NCI-H82 treated with DMSO at 0.1 percent for 48 hours (cell line): ENCODE data around the gene PCDH1.
A peak's percentile ranks its signal among the peaks of the same experiment; 100 is the strongest.
"Not testable (repeated sequence)": the region's sequence is repeated elsewhere in the genome, so short reads cannot be mapped to it uniquely, and the experiment has no call there.

Experiments
- DNase-seq: peaks from one replicate; lab custom pipeline; 2025; ENCODE audit not compliant: unreplicated experiment; lab: John Stamatoyannopoulos, UW

Gene PCDH1

DNA sequence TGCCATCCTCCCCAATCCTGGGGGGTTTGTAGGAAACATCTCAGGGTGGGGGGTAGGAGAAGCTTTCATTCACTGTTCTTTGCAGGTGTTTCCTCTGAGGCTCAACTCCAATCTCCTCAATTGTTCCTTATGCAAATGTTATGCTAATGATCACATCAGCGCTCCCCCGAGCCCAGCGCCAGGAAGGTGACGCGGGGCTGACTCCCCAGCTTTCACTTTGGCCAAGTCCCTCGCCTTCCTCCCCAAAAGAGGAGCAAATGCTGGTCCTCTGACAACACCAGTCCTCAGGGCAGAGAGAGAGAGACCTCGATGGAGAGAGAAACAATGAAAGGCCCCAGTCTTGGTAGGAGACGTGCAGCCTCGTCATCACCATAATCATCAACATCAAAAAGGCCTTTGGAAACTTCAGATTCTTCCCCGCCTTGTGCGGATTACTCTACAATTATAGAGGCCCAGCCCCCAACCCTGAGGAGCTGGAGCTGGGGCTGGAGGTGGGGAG lies 39.1 kb downstream of the PCDH1 start:
- no peak for DNase-seq

DNA sequence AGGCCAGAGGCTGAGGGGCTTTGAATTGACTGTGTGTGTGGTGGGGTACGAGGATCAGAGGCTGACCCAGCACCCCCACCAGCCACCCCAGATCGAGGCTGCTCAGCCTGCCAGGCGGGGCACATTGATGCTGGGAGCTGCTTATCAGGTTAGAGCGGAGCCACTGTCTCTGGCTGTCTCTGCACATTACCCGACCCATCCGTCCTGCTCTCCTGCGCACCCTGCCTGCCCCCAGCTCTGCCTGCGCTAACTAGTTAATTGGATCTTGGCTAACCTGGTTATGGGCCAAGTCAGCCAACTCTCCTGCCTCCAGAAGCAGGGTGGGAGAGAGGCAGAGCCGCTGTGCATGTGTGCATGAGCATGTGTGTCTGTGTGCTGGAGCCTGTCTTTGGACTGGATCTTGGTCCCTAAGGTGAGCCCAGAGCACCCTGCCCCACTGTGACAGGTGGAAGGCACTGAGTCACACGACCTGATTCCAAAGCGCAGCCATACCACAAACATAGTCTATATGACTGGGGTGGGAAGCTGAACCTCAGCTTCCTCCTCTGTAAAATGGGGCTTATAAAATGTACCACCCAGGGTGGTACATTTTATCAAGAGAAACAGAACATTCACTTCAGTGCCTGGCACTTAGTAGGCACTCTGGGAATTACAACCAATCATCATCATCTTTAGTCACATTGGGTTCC lies 39.7 kb downstream of the PCDH1 start:
- DNase-seq = peak; percentile 69

DNA sequence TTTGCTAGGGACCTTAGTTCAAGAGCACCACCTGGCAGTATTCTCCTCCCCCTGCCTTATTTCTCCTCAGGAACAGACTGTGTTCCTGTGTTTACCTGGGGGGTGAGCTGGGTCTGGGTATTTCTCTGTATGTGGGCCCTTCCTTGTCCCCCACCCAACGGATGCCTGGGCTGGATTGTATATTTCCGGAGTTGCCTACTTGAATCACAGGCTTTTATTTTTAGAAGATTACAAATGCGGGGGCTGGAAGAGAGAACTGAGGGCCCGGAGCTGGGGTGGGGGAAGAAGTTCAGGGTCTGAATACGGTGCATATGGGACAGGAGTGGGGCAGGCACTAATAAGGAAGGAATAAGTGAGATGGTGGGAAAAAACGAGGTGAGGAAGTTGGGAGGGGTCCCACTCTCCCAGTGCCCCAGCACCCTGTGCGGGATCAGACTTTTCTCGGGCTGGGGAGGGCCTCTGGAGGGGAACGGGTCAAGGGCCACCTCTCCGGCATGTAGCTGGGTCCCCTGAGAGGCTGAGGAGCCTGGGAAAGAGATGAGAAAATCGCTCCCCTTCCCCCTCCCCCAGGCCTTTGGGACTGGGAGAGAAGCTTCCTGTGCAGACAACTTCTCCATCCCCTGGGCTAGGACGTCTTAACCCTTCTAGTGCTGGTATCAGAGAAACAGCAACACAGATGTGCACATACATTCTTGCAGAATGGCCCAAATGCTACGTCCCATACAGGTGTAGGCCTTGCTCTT lies 42.1 kb downstream of the PCDH1 start:
- DNase-seq = no peak

DNA sequence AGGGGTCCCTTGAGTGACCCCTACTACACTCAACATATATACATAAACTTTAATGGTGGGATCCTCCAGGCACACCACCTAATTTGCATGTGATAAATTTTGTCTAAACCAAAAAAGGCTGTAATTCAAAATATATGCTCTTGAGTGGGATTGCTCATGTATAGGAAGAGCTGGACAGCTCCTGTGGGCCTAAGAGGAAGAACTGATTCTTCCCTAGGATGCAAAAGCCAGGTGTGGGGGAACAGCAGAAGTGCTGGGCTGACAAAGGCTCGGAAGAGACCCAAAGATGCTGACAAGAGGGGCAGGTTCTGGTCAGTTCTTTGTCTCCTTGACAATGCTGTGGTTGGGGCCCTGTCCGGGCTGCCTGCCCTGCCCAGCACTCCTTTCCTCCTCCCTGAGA lies 43.9 kb downstream of the PCDH1 start:
- no peak for DNase-seq

DNA sequence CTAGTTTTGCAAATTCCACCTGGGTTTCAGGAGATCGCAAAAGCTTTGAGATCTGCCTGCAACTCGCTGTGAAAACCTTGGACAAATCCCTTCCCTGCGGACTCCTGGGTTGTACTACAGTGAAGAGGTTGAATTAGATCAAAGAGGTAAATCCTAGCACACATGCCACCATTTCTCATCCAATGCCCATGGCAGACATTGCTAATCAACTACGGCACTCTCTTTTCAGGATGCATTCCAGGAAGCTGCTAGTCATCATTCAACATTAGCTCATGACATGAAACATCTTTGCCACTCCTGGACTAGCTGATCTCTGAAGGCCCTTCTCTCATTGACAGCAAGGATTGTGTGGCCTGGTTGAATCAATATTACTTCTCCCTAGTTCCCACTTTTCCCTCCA lies 46.1 kb downstream of the PCDH1 start:
- no peak for DNase-seq

DNA sequence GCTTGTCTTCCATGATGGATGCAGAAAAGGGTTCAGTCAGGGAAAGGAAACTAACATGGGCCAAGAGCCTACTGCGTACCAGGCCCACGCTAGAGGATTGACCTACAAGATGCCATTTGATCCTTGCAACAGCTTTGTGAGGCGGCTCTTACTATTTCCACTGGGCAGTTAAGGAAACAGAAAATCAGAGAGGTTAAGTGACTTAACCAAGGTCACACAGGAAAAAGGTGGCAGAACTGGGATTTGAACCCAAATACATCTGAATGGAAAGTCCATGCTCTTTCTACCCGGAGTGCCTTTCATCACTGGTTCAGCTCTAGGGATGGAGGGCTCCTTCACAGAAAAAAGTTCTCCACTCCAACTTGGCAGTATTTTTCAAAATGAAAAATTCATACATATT lies 50.0 kb downstream of the PCDH1 start:
- DNase-seq = no peak

DNA sequence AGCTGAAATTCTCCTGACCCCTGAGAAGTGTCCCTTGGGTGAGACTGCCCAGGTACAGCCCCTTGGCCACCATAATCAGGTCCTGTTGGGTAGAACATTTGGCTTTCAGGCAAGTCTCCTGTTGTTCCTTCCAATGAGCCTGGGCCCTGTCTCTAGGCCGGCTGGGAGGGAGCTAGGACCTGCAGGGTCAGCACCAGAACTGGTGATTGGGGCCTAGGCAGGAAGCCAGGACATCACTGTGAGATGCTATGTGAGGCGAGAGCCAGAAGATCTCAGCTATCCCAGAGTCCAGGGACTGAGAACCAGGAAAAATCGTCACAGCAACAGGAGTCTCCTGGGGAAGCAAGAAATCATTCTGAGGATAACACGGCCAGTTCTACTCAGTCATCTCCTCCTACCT lies 51.5 kb downstream of the PCDH1 start:
- no peak for DNase-seq

DNA sequence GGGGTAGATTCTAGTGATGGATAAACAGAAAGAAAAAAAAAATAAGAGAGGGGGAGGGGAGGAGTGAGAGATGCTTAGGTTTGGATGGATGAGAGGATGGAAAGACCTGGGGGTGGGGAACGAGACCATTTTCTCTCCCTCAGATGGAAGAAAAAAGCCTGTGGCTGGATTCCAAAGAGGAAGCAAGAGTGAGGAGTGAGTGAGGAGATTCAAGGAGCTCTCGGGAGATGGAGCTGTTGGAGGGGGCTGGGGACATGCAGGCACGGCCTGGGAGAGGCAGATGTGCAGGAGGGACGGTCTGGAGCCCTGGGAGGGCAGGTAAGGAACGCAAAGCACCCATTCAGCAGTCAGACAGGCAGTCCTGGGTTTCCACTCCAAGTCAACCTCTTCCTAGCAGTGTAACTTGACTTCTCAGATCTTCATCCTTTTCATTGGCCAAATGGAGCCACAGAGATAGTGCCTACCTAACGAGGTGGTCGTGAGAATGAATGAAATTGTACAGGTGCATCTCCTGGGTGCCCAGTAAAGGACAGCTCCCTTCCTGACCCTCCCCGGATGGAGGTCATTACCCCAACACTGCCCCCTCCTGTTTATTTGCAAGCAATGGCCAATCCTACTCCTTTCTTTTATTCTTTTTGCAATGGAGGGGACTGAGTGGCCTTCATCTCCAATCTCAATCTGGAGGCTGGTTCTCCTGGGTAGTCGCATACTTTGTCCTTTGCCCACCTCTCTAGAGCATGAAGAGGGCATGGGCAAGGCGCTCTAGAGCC lies 52.2 kb downstream of the PCDH1 start:
- no peak for DNase-seq

DNA sequence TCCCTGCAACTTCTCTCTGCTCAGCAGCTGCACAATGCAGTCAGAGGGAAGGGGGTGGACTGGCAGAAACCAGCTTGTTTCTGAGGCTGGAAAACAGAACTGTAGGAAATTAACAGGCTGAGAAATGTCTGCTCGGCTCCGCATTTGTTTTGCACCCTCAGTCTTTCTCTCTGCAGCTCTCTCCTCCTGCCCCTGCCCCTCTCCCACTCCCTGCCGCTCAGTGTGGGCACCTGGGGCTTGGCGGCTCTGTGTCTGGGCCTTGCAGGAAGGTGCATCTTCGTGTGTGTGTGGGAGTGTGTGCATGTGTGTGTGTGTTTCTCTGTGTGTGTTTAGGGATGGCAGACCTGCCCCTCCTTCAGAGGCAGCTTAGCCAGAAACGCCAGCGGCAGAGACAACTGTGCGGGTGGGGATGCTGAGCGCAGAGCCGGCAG lies 53.0 kb downstream of the PCDH1 start:
- DNase-seq = no peak

DNA sequence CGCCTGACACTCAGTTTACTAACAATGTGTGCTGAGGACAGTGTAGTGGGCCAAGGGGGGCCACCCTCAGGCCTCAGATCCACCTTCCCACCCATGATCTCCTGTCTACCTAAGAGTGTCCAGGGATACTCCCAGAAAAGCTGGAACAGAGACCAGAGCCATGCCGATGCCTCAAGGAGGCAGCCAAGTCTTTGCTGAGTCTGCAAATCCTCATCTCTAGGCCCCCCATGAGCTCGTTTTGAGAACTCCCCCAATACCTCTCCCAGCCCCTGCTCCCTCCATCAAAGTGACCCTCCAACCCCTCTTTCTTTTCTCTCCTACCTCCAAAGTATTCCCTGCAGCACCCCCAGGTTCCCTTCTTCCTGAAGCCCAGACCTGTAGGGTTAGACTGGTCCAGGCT lies 53.5 kb downstream of the PCDH1 start:
- DNase-seq = no peak

DNA sequence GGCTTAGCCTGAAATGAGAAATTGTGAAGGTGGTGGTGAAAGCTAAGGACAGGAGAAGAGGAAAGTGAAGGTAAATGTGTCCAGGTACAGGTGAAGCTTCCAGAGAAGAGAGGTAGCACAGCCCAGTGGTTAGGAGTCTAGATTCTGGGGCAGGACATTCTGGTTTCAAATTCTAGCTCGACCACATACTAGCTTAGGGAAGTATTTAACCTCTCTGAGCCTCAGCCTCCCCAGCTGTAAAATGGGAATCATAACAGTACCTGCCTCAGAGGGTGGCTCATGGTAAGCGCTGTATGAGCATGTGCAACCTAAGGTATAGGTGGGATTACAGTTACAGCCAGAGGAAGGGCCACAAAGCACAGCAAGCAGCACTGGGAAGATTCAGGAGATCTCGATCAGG lies 55.2 kb downstream of the PCDH1 start:
- DNase-seq = no peak

DNA sequence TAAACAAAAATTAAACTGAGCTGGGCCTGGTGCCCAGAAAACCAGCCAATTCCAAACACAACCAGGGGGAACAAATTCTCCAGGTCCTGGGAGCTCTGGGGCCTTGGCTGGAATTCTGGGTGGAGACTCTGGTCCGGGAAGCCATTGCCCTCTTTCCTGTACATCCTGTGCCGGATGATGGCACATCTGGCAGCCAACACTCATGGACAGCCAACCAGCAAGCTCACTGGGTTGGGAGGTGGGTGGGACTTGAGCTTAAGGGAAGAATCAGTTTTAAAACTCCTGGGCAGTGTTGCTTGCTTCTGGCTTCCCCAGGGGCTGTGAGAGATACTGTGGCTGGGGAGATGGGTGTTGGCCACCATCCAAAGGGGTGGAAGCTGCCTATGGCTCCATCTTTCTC lies 56.1 kb downstream of the PCDH1 start:
- DNase-seq = no peak

DNA sequence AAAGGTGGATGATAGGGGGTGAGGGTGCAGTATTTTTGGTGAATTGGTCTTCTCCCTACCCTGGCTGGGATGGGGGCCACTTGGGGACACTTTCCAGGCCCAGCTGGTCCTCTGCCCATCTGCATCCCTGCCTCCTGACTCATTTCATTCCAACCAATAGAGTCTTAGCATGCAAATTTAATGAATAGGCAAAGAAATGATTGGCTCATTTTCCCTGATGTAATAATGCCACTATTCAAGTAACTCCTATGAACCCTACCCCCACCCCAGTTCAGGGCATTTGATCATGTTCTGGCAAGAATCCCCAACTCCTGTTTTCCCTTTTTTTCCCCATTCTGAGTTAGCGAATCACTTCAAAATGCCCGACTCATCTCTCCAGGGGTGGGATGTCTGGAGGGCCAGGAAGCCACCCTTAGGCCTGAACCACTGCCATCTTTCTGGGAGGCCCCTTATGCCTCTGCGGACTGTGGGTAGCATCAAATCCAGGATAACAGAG lies 56.7 kb downstream of the PCDH1 start:
- peak; percentile 54 for DNase-seq

DNA sequence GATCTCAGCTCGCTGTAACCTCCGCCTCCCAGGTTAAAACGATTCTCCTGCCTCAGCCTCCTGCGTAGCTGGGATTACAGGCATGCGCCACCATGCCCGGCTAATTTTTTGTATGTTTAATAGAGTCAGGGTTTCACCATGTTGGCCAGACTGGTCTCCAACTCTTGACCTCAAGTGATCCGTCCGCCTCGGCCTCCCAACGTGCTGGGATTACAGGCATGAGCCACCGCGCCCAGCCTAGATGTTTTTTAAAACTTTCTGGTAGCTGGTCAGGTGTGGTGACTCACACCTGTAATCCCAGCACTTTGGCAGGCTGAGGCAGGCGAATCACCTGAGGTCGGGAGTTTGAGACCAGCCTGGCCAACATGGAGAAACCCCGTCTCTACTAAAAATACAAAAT lies 57.5 kb downstream of the PCDH1 start:
- not testable (repeated sequence) for DNase-seq

DNA sequence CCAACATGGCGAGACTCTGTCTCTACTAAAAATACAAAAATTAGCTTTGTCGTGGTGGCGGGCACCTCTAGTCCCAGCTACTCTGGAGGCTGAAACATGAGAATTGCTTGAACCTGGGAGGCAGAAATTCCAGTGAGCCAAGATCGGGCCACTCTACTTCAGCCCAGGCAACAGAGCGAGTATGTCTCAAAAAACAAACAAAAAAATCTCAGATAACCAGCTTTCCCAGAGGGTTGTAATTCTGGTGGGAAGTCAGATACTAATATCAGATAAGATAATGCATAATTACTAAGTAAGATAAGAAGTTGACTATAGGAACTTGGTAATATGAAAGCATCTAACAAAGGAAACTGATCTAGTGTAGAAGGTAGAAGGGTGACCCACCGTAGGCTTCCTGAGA lies 60.6 kb downstream of the PCDH1 start:
- no peak for DNase-seq

DNA sequence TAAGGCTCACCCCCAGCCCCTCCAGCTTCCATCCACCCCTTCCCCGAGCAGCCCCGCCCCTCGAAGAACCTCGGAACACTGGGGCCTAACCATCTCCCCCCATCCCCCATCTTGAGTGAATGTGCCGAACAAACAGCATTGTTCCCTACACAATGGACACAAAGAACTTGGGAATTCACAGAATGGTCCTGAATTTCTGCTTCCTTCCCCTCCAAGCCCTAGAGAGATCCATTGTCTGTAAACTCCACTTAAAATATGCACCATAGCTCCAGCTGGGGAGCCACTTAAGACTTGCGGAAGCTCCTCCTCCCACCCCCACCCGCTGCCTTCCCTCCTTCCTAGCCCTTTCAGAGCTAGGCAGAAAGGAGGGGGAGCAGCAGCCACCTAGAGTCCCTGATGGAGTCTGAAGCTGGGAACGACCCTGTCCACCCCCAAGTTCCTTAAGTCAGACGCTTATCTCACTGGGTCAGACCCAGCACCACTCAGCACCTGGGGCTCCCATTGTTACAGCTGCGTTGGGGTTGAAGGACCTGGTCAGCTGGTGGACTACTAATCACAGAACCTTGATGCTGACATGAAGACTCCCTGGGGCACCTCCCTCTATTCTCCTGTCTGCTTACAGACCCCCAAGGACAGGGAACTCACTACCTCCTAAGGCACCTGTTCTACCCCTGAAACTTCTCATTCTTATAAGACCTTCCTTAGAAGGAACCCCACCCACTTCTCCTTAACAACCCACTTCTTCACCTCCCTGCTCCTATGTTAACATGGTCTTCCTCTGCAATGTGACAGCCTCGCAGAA lies 61.4 kb downstream of the PCDH1 start:
- no peak for DNase-seq

DNA sequence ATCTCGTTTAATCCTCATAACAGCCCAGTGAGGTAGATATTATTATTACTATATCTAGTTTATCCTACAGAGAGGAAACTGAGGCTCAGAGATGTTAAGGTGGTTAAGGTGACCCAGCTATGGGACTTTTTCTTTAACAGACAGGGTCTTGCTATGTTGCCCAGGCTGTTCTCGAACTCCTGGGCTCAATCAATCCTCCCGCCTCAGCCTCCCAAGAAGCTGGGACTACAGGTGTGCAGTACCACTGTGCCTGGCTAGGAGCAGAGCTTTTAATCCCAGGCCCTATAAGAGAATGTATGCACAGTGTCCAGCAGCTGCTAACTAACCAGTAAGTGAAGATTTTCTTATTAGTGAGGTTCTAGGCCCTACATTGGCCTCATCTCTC lies 62.4 kb downstream of the PCDH1 start:
- no peak for DNase-seq

DNA sequence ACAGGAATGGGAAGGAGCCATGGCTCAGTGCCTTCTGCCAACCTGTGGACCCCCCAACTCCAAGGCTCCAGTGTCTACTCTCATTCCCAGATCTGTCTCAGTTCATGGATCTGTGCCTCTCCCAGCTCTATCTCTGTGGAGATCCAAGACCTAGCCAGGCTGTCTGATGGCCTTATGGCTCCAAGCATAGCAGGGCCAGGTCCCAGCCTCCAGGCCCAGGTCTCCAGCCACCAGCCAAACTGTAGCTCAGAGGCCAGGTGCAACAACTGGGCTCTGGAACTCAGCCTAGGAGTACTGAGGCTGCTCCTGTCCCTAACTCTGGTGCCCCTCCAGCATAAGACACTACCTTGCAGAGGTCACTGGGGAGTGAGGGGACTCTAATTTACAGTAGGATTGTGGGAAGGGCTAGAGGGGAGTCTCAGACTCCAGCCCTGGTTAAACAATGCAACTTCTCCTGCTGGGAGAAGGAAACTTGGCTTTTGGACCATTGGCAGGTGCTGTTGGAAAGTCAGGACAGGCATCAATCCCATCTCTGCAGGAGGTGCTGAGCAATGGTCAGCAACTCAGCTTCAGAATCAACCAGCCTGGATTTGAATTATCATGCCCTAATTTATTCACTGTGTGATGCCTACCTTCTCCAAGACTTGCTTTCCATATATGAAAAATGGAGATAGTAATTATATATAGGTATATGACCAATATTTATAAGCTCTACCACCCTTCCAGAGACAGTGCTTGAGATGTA lies 63.0 kb downstream of the PCDH1 start:
- no peak for DNase-seq

DNA sequence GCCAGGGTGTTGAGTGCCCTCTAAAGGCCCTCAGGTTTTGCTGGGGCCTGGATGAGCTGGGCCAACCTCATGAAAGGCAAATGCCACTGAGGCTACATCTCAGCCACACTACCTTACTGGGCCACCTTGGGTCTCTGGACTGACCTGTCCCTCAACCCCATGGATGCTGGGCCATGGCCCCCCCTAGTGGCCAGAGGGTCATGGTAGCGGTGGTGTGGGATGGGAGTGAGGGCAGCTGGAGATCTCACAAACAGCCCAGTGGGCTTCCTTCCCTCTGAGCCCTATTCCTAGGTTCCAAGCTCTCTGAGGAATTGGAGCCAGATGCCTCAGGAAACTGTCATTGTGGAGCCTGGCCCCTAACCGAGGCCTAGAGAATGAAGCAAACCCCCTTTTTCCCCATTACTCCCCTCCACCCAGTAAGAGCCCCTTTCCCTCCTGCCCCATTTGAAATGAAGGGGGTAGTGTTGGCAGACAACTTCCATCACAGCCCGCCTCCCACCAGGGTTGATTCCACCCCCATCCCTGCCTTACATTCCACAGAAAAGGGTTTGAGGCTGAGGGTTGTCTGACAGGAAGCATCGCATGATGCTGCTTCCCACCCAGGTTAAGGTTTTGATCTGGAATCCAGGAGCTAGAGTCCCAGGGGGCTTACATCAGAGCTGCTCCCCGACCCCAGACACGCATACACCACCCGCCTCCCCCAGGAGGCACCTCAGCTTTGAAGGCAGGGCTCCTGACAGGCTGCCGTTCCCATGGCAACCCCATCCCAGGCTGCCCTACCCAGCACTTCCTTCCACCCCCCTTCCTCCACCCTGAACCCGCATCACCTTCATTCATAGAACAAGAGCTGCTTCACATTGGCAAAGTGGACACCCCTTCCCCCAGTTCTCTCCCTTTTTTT lies 63.9 kb downstream of the PCDH1 start:
- no peak for DNase-seq
